Karpas-422 (cell line): ENCODE measurements around the gene PRAF2. TPM values are rescaled to one million over a fixed set of nuclear protein-coding genes. Genes with fewer than 3 reads are reported as not detected.
A peak's percentile ranks its signal among the peaks of the same experiment; 100 is the strongest.

Experiments used
- DNase-seq: peaks from one replicate; pipeline ENCODE4 v3.0.0-alpha.2; 2015
- H2AFZ ChIP-seq: fragments of 200-600 bp; sonication (generic); 2 replicates; pipeline ENCODE4 v1.6.1; 2014; ENCODE audit warnings: antibody characterized with exemption, low read length, mixed read lengths
- H3K27ac ChIP-seq: fragments of 200-600 bp; sonication (generic); 2 replicates; pipeline ENCODE4 v1.5.1; 2014; ENCODE audit warnings: mild to moderate bottlenecking, low read length, moderate library complexity
- H3K27me3 ChIP-seq: fragments of 200-600 bp; sonication (generic); 2 replicates; pipeline ENCODE4 v1.6.1; 2014; ENCODE audit warnings: low read length, mixed read lengths
- H3K36me3 ChIP-seq: fragments of 200-600 bp; sonication (generic); 2 replicates; pipeline ENCODE4 v1.6.1; 2014; ENCODE audit warnings: low read length, mixed read lengths; ENCODE audit not compliant: insufficient read depth
- H3K4me1 ChIP-seq: fragments of 200-600 bp; sonication (generic); 2 replicates; pipeline ENCODE4 v1.6.1; 2014; ENCODE audit warnings: mild to moderate bottlenecking, low read length, mixed read lengths
- H3K4me2 ChIP-seq: fragments of 200-600 bp; sonication (generic); 2 replicates; pipeline ENCODE4 v1.6.1; 2014; ENCODE audit warnings: low read length, low read depth, mild to moderate bottlenecking; ENCODE audit not compliant: poor library complexity, severe bottlenecking
- H3K4me3 ChIP-seq: fragments of 200-600 bp; sonication (generic); 2 replicates; pipeline ENCODE4 v1.5.1; 2014; ENCODE audit warnings: mild to moderate bottlenecking, antibody characterized with exemption, low read length, mixed read lengths
- H3K79me2 ChIP-seq: fragments of 200-600 bp; sonication (generic); 2 replicates; pipeline ENCODE4 v1.6.1; 2014; ENCODE audit warnings: mild to moderate bottlenecking, low read length, mixed read lengths
- H3K9ac ChIP-seq: fragments of 200-600 bp; sonication (generic); 2 replicates; pipeline ENCODE4 v1.6.0; 2014; ENCODE audit warnings: low read length
- H3K9me2 ChIP-seq: fragments of 200-600 bp; sonication (generic), shearing (Covaris generic); replicated peaks from 2 replicates; pipeline ENCODE4 v1.6.0; 2014; ENCODE audit warnings: mild to moderate bottlenecking, low read length, moderate library complexity; ENCODE audit not compliant: insufficient read depth
- H3K9me3 ChIP-seq: fragments of 300-700, 200-600 bp; sonication (generic); 2 replicates; pipeline ENCODE4 v1.6.1; 2014; ENCODE audit warnings: low read length, mixed read lengths
- H4K20me1 ChIP-seq: fragments of 200-600 bp; sonication (generic); 2 replicates; pipeline ENCODE4 v1.6.1; 2014; ENCODE audit warnings: mild to moderate bottlenecking, antibody characterized with exemption, low read length, low read depth; ENCODE audit not compliant: insufficient read depth
- total RNA-seq: library from RNA; depleted of rRNA; stranded (reverse); fragments of >200 nt; shearing (Covaris generic); gene quantifications from 2 replicates; pipeline ENCODE4 v1.2.3, GENCODE V29; 2014; ENCODE audit warnings: low replicate concordance

Gene PRAF2
- total RNA-seq, 1 experiment from 2014 or later = 0.34 TPM

- Histone ChIP-seq H3K36me3 (no peaks in the 10 kb centered on the region), H3K4me2 (no peak overlapping the region), H2AFZ (no peak overlapping the region), H3K9ac (no peak overlapping the region), H3K9me2 (no peaks in the 10 kb centered on the region), H4K20me1 (no peaks in the 10 kb centered on the region), H3K27me3 (no peaks in the 10 kb centered on the region), H3K9me3 (no peaks in the 10 kb centered on the region), H3K4me1 (no peaks in the 10 kb centered on the region), H3K4me3 (no peak overlapping the region), H3K27ac (no peak overlapping the region), H3K79me2 (no peaks in the 10 kb centered on the region)
- no peak for DNase-seq
Observed at GRCh38 chrX:49089553-49089952, 15.8 kb upstream of the PRAF2 start.

DNA sequence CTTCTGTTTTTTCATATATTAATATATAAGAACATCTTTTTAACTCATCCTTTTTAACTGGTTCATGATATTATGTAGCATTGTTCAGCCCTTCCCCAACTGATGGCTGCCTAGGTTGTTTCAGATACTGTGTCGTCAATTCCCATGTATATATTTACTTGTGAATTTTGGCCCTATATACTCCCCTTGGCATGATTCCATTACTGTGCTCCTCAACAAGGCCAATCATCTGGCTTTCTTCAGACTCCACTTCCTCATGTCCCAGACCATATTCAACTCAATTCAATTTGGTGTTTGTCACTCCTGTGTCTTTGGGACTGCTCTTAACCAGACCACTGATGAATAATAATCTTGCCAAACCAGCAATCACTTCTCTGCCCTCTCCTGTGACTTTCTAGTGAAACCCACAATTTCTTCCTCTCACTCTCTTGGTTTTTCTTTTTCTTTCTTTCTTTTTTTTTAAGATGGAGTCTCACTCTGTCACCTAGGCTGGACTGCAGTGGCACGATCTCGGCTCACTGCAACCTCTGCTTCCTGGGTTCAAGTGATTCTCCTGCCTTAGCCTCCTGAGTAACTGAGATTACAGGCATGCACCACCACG is 8.6 kb upstream of the PRAF2 start:
- Histone ChIP-seq H4K20me1 (no peaks in the 10 kb centered on the region), H3K27me3 (no peaks in the 10 kb centered on the region), H3K4me3 (no peak overlapping the region), H3K9me3 (no peaks in the 10 kb centered on the region), H3K4me1 (peaks cover 7% of the 10 kb centered on the region), H2AFZ (no peak overlapping the region), H3K79me2 (peaks cover 4% of the 10 kb centered on the region; the same call in 1 of the 2 replicates), H3K9me2 (no peaks in the 10 kb centered on the region), H3K27ac (no peak overlapping the region), H3K4me2 (no peak overlapping the region), H3K36me3 (no peaks in the 10 kb centered on the region), H3K9ac (no peak overlapping the region)
- DNase-seq = no peak

DNA sequence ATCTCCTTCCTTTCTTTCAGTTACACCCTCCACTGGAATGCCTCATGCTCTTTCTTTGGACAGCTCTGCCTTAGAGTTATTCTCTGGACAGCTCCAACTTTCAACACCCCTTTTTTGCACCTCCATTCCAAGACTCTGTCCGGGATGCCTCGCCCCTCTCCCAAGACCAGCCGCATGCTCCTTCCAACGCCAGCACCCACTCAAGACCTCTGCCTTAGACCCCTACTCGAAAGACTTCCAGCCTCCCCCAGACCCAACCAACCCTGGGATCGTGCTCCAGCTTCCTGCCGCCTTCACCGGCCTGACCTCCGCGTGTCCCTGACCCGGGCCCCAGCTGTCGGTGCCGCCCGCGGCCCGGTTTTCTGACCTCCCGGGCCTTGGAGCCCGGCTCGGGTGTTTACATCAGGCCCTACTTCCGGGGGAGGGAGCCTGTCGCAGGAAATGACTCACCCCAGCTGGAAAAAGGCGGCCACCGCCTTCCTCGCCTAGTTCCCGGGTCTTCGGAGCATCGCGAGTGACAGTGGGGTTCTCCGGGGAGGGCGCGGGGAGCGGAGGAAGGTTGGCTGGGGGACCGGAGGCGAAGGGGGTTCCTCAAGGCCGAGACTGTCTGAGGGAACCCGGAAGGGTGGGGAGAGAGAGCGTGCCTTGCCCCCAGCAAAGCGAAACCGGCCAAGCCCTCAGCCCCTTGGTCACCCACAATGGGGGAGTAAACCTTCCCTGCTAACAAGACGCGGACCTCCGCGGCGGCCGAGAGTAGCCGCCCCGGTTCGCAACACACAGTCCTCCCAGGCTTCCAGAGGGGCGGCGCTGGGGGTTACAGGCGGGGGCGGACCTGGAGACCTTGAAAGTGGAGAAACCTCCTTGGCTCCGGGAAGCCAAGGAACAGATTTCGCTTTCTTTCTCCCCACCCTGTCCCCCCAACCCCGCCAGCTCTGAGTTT is 6.0 kb upstream of the PRAF2 start, which contains the start of gene WDR45:
WDR45 (minus strand) TSS at position 399 of the 940 bp plus-strand sequence. CDS start 1,792 bp downstream, outside the sequence.
- H3K9ac ChIP-seq = peak within 1 kb of the TSS; percentile 76
- peak within 1 kb of the TSS; percentile 84 for H3K4me3 ChIP-seq
- H3K9me3 ChIP-seq = no peaks in the 10 kb centered on the region
- peaks cover 4% of the 10 kb centered on the region; the same call in 1 of the 2 replicates for H3K79me2 ChIP-seq
- H4K20me1 ChIP-seq = no peaks in the 10 kb centered on the region
- no peak within 1 kb of the TSS for H2AFZ ChIP-seq
- no peaks in the 10 kb centered on the region for H3K9me2 ChIP-seq
- DNase-seq = peak; percentile 78
- H3K27ac ChIP-seq = peak within 1 kb of the TSS; percentile 43
- H3K36me3 ChIP-seq = no peaks in the 10 kb centered on the region
- no peaks in the 10 kb centered on the region for H3K27me3 ChIP-seq
- peaks cover 7% of the 10 kb centered on the region for H3K4me1 ChIP-seq
- H3K4me2 ChIP-seq = peak within 1 kb of the TSS; percentile 72

DNA sequence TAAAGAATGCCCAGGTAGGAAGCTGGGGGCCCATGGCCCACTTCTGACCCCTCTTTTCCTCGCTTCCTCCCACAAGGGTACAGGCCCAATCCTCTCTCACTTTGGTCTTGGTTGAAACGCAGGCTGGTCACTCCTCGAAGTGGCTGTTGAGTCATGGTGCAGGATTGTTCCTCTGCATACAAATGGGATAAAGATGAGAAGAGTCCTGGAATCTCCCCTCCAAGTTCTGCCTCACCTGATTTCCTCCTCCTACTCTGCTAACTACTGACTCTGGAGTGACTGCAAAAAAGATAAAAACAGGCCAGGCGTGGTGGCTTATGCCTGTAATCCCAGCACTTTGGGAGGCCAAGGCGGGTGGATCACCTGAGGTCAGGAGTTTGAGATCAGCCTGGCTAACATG is 4.1 kb upstream of the PRAF2 start:
- DNase-seq = peak; percentile 25
- Histone ChIP-seq H4K20me1 (no peaks in the 10 kb centered on the region), H3K9me2 (no peaks in the 10 kb centered on the region), H2AFZ (no peak overlapping the region), H3K79me2 (peaks cover 4% of the 10 kb centered on the region; the same call in 1 of the 2 replicates), H3K4me3 (no peak overlapping the region), H3K36me3 (no peaks in the 10 kb centered on the region), H3K27me3 (no peaks in the 10 kb centered on the region), H3K9ac (no peak overlapping the region), H3K4me1 (peaks cover 7% of the 10 kb centered on the region), H3K27ac (no peak overlapping the region), H3K9me3 (no peaks in the 10 kb centered on the region), H3K4me2 (no peak overlapping the region)

DNA sequence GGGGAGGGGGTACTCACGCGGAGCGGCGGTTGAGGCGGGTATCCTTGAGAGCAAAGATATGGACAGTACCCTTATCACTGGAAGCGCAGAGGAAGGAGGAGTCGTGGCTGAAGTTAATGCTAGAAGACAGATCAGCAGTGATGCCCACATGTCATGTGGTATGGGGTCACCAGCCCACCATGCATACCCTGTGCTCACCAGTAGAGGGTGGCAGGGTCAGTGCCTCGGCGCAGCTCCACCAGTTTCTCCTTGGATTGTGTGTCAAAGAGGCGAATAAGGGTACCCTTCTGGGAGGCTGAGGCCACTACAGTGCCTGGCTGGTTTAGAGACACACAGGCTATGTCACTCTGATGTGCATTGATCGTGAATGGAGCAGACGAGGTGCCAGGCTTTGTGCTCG is 1.5 kb upstream of the PRAF2 start:
- H2AFZ ChIP-seq = no peak overlapping the region
- H3K9me2 ChIP-seq = no peaks in the 10 kb centered on the region
- H3K4me1 ChIP-seq = peaks cover 7% of the 10 kb centered on the region
- no peak overlapping the region for H3K9ac ChIP-seq
- no peaks in the 10 kb centered on the region for H3K27me3 ChIP-seq
- H3K27ac ChIP-seq = no peak overlapping the region
- H3K36me3 ChIP-seq = no peaks in the 10 kb centered on the region
- H3K79me2 ChIP-seq = peaks cover 4% of the 10 kb centered on the region; the same call in 1 of the 2 replicates
- DNase-seq = no peak
- H3K4me2 ChIP-seq = no peak overlapping the region
- no peaks in the 10 kb centered on the region for H3K9me3 ChIP-seq
- H3K4me3 ChIP-seq = no peak overlapping the region
- no peaks in the 10 kb centered on the region for H4K20me1 ChIP-seq

- Histone ChIP-seq H3K27ac (no peak overlapping the region), H3K27me3 (no peaks in the 10 kb centered on the region), H3K9me2 (no peaks in the 10 kb centered on the region), H3K79me2 (no peaks in the 10 kb centered on the region), H3K4me2 (no peak overlapping the region), H3K36me3 (no peaks in the 10 kb centered on the region), H3K9ac (no peak overlapping the region), H3K4me1 (no peaks in the 10 kb centered on the region), H2AFZ (no peak overlapping the region), H4K20me1 (no peaks in the 10 kb centered on the region), H3K4me3 (no peak overlapping the region), H3K9me3 (no peaks in the 10 kb centered on the region)
- no peak for DNase-seq
Observed at GRCh38 chrX:49072712-49073095, 1.1 kb downstream of the PRAF2 start.

DNA sequence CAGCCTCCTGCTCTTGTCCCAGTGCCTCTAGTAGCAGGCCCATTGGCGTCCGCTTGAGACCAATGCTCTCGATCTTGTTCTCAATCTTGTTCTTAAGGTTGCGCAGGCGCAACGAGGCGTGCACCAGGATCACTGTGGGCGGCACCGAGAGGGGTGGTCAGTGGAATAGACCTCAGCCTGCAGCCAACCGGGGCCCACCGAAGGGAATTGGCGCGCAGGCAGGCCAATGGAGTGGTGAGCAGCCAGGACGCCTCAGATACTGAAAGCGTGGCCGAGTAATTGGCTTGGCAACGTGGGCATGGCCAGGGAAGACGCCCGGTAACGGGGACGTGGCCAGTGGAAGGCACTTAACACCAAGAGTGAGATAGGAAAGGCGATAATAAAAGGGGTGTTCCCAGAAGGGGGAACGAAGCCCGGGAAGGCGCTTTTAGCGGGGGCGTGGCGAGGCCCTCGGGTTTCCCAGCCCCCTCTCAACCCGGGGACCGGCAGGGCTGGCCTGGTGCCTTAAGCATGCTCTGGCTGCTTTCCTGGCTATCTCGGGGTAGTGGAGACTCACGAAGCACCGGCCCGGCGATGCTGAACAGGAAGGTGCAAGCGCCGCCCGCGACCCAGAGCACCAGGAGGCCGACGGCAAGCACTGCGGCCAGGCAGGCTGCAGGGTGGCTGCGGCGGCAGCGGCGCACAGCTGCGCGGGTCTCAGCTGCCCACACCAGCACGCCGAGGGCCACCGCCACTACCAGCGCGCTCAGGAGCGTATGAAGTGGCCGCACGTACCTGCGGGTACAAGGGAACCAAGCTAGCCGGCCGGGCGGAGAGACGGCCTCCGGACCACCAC is 1.7 kb downstream of the PRAF2 start:
- H3K27ac ChIP-seq = no peak overlapping the region
- no peak overlapping the region for H3K4me3 ChIP-seq
- no peak overlapping the region for H3K4me2 ChIP-seq
- H3K9me2 ChIP-seq = no peaks in the 10 kb centered on the region
- no peak overlapping the region for H2AFZ ChIP-seq
- no peak overlapping the region for H3K9ac ChIP-seq
- no peaks in the 10 kb centered on the region for H3K27me3 ChIP-seq
- no peaks in the 10 kb centered on the region for H3K4me1 ChIP-seq
- no peak for DNase-seq
- no peaks in the 10 kb centered on the region for H3K79me2 ChIP-seq
- no peaks in the 10 kb centered on the region for H3K9me3 ChIP-seq
- H4K20me1 ChIP-seq = no peaks in the 10 kb centered on the region
- no peaks in the 10 kb centered on the region for H3K36me3 ChIP-seq

DNA sequence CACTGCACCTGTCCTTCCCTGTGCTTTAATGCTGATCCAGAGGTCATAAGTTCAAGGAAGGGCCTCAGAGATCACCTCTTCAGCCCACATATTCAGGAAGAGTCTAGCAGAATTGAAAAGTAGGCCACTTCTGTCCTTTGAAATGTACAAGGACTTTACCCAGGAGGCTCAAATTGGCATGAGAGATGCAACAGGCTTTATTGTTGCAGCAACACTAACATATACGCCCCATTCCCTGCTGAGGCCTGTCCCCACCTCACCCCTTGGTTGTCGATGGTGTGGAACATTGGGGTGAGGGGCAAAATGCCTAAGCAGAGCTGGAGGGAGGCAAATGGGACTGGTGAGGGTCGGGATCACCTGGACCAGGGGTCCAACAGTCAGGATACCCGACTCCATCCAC is 2.8 kb downstream of the PRAF2 start:
- Histone ChIP-seq H3K9ac (no peak overlapping the region), H3K9me2 (no peaks in the 10 kb centered on the region), H4K20me1 (no peaks in the 10 kb centered on the region), H3K27ac (no peak overlapping the region), H3K4me2 (no peak overlapping the region), H2AFZ (no peak overlapping the region), H3K4me3 (no peak overlapping the region), H3K79me2 (no peaks in the 10 kb centered on the region), H3K9me3 (no peaks in the 10 kb centered on the region), H3K36me3 (no peaks in the 10 kb centered on the region), H3K27me3 (no peaks in the 10 kb centered on the region), H3K4me1 (no peaks in the 10 kb centered on the region)
- no peak for DNase-seq
